ENCODE measurements around the gene TADA1. TPM values are rescaled to one million over a fixed set of nuclear protein-coding genes. Genes with fewer than 3 reads are reported as not detected.

TADA1 gene
- total and polyA plus RNA-seq, 2 experiments from 2014 or later, result 21.8 to 22.0 TPM

GRCh38 chr1:166827426-166827825 is 48.6 kb downstream of the TADA1 start:
- Histone ChIP-seq H3K27ac (ENCODE audit: low read depth) (no peak overlapping the region), H4K20me1 (replicated peaks; ENCODE audit: insufficient read depth) (no peaks in the 10 kb centered on the region), H2AFZ (no peak overlapping the region), H3K79me2 (replicated peaks; ENCODE audit: insufficient read depth) (no peaks in the 10 kb centered on the region), H3F3A (replicated peaks; ENCODE audit: low read depth) (no peaks in the 10 kb centered on the region), H3K4me3 (no peak overlapping the region), H3K9me2 (ENCODE audit: insufficient read depth) (peaks cover 9% of the 10 kb centered on the region; the same call in 1 of the 2 replicates), H3K27me3 (ENCODE audit: insufficient read depth) (no peaks in the 10 kb centered on the region), H3K4me2 (no peak overlapping the region), H3K4me1 (ENCODE audit: insufficient read depth) (no peaks in the 10 kb centered on the region), H3K36me3 (ENCODE audit: insufficient read depth) (no peaks in the 10 kb centered on the region)
- TF ChIP-seq, protein P1, sequence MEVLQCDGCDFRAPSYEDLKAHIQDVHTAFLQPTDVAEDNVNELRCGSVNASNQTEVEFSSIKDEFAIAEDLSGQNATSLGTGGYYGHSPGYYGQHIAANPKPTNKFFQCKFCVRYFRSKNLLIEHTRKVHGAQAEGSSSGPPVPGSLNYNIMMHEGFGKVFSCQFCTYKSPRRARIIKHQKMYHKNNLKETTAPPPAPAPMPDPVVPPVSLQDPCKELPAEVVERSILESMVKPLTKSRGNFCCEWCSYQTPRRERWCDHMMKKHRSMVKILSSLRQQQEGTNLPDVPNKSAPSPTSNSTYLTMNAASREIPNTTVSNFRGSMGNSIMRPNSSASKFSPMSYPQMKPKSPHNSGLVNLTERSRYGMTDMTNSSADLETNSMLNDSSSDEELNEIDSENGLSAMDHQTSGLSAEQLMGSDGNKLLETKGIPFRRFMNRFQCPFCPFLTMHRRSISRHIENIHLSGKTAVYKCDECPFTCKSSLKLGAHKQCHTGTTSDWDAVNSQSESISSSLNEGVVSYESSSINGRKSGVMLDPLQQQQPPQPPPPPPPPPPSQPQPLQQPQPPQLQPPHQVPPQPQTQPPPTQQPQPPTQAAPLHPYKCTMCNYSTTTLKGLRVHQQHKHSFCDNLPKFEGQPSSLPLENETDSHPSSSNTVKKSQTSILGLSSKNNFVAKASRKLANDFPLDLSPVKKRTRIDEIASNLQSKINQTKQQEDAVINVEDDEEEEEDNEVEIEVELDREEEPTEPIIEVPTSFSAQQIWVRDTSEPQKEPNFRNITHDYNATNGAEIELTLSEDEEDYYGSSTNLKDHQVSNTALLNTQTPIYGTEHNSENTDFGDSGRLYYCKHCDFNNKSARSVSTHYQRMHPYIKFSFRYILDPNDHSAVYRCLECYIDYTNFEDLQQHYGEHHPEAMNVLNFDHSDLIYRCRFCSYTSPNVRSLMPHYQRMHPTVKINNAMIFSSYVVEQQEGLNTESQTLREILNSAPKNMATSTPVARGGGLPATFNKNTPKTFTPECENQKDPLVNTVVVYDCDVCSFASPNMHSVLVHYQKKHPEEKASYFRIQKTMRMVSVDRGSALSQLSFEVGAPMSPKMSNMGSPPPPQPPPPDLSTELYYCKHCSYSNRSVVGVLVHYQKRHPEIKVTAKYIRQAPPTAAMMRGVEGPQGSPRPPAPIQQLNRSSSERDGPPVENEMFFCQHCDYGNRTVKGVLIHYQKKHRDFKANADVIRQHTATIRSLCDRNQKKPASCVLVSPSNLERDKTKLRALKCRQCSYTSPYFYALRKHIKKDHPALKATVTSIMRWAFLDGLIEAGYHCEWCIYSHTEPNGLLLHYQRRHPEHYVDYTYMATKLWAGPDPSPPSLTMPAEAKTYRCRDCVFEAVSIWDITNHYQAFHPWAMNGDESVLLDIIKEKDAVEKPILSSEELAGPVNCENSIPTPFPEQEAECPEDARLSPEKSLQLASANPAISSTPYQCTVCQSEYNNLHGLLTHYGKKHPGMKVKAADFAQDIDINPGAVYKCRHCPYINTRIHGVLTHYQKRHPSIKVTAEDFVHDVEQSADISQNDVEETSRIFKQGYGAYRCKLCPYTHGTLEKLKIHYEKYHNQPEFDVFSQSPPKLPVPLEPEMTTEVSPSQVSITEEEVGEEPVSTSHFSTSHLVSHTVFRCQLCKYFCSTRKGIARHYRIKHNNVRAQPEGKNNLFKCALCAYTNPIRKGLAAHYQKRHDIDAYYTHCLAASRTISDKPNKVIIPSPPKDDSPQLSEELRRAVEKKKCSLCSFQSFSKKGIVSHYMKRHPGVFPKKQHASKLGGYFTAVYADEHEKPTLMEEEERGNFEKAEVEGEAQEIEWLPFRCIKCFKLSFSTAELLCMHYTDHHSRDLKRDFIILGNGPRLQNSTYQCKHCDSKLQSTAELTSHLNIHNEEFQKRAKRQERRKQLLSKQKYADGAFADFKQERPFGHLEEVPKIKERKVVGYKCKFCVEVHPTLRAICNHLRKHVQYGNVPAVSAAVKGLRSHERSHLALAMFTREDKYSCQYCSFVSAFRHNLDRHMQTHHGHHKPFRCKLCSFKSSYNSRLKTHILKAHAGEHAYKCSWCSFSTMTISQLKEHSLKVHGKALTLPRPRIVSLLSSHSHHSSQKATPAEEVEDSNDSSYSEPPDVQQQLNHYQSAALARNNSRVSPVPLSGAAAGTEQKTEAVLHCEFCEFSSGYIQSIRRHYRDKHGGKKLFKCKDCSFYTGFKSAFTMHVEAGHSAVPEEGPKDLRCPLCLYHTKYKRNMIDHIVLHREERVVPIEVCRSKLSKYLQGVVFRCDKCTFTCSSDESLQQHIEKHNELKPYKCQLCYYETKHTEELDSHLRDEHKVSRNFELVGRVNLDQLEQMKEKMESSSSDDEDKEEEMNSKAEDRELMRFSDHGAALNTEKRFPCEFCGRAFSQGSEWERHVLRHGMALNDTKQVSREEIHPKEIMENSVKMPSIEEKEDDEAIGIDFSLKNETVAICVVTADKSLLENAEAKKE (CRISPR knock-in tag; IDR thresholded peaks at IDR 0.05), result no peak
- no peak for TF ChIP-seq ZNF114 (CRISPR knock-in tag; IDR thresholded peaks at IDR 0.05)
- TF ChIP-seq EZH2phosphoT487 (IDR thresholded peaks at IDR 0.05; ENCODE audit: unreplicated experiment), result no peak
- TF ChIP-seq ZNF331 (CRISPR knock-in tag; IDR thresholded peaks at IDR 0.05; ENCODE audit: low read depth), result no peak
- TF ChIP-seq, protein P2, sequence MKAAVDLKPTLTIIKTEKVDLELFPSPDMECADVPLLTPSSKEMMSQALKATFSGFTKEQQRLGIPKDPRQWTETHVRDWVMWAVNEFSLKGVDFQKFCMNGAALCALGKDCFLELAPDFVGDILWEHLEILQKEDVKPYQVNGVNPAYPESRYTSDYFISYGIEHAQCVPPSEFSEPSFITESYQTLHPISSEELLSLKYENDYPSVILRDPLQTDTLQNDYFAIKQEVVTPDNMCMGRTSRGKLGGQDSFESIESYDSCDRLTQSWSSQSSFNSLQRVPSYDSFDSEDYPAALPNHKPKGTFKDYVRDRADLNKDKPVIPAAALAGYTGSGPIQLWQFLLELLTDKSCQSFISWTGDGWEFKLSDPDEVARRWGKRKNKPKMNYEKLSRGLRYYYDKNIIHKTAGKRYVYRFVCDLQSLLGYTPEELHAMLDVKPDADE (IDR thresholded peaks at IDR 0.05), result no peak
- no peak for TF ChIP-seq STAT1 (IDR thresholded peaks at IDR 0.05; ENCODE audit: unreplicated experiment)
- no peak for TF ChIP-seq CREB1 (CRISPR knock-in tag; IDR thresholded peaks at IDR 0.05; ENCODE audit: low read depth)
- TF ChIP-seq, protein P3, sequence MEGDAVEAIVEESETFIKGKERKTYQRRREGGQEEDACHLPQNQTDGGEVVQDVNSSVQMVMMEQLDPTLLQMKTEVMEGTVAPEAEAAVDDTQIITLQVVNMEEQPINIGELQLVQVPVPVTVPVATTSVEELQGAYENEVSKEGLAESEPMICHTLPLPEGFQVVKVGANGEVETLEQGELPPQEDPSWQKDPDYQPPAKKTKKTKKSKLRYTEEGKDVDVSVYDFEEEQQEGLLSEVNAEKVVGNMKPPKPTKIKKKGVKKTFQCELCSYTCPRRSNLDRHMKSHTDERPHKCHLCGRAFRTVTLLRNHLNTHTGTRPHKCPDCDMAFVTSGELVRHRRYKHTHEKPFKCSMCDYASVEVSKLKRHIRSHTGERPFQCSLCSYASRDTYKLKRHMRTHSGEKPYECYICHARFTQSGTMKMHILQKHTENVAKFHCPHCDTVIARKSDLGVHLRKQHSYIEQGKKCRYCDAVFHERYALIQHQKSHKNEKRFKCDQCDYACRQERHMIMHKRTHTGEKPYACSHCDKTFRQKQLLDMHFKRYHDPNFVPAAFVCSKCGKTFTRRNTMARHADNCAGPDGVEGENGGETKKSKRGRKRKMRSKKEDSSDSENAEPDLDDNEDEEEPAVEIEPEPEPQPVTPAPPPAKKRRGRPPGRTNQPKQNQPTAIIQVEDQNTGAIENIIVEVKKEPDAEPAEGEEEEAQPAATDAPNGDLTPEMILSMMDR (conservative IDR thresholded peaks at IDR 0.05; ENCODE audit: low read depth in 2 of 2), result no peak
- no peak for TF ChIP-seq REST (IDR thresholded peaks at IDR 0.05; ENCODE audit: unreplicated experiment)
- no peak for TF ChIP-seq NANOG (IDR thresholded peaks at IDR 0.05; ENCODE audit: borderline replicate concordance)
- DNase-seq (ENCODE audit: low spot score) (no peak), ATAC-seq (no peak)
- peaks cover 22% of the 10 kb centered on the region for H3K36me3 Mint-ChIP-seq (ENCODE audit: low read depth)
- H3K9me3 Mint-ChIP-seq, result peaks cover 46% of the 10 kb centered on the region
- no peak overlapping the region for H3K4me3 Mint-ChIP-seq
- no peaks in the 10 kb centered on the region for H3K4me1 Mint-ChIP-seq
- H3K27me3 Mint-ChIP-seq (ENCODE audit: insufficient read depth, low read depth, poor library complexity), result peaks cover 2% of the 10 kb centered on the region
- H3K27ac Mint-ChIP-seq, result no peak overlapping the region
